ENCODE results near the gene FADD.
"Not testable (repeated sequence)": the region's sequence is repeated elsewhere in the genome, so short reads cannot be mapped to it uniquely, and the experiment has no call there.

Gene FADD

DNA sequence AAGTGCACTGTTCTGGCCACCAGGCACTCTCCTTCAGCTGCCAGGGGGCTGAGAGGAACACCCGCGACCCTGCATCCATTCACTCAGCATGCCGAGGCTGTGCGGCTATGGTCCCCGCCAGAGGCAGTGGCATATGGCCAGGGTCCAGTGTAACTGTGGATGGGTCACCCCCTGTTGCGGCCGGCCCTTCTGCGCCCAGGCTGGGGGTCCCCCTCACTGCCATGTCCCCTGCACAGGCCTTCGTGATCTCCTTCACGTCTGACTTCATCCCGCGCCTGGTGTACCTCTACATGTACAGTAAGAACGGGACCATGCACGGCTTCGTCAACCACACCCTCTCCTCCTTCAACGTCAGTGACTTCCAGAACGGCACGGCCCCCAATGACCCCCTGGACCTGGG is 20.8 kb upstream of the FADD start:
- DNase-seq (ENCODE audit: low spot score) = no peak

- no peak for DNase-seq (ENCODE audit: low spot score)
Measured at GRCh38 chr11:70183032-70183431, 20.1 kb upstream of the FADD start.

DNA sequence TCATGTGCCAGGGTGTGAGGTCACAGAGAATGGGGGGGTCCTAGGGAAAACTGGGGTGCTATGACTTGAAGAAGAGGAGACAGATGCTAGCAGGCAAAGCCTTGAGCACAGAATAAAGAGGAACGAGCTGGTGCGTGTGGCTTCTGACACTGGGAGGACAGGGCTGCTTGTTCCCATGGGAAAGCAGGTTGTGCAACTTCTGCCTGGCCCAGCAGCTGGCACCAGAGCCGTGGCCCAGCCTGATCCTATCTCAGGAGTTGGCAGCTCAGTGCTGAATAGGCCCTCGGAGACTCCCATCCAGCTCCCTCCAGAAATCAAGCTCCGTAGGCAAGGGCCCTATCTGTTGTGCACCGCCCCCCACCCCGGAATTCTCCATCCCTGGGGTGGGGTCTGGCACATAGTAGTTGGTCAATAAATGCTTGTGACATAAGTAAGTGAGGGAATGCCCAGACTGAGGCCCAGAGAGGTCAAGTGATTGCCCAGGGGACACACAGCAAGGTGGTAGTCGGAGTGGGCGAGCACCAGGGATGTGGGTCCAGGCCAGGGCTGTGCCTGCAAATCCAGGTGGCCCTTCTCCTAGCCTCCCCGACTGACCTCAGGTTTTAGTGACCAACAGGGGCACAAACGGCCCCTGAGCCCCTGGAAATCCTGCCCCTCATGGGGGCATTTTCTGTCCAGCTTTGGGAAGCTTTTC is 19.5 kb upstream of the FADD start:
- DNase-seq (ENCODE audit: low spot score) = no peak

DNA sequence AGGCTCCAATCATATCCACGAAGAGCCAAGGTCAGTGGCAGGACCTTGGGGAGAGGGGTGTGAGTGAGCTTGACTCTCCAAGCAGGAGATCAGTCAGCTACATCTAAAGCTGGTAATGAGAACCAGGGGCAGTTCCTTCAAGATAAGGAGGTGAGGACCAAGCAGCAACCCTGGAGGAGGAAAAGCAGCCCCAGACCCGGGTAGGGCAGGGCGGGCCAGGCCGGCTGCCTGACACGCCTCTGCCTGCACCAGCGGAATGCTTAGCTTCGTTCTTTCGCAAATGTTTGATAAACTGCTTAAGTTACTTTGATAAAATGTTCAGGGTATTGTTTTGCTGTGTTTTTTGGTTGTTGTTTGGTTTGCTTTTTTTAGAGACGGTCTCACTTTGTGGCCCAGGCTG is 18.7 kb upstream of the FADD start:
- DNase-seq (ENCODE audit: low spot score) = no peak

- DNase-seq (ENCODE audit: low spot score) = no peak
Measured at GRCh38 chr11:70185348-70186055, 17.6 kb upstream of the FADD start.

- no peak for DNase-seq (ENCODE audit: low spot score)
Measured at GRCh38 chr11:70186420-70186819, 16.7 kb upstream of the FADD start.

- DNase-seq (ENCODE audit: low spot score) = no peak
Measured at GRCh38 chr11:70186936-70187335, 16.2 kb upstream of the FADD start.

DNA sequence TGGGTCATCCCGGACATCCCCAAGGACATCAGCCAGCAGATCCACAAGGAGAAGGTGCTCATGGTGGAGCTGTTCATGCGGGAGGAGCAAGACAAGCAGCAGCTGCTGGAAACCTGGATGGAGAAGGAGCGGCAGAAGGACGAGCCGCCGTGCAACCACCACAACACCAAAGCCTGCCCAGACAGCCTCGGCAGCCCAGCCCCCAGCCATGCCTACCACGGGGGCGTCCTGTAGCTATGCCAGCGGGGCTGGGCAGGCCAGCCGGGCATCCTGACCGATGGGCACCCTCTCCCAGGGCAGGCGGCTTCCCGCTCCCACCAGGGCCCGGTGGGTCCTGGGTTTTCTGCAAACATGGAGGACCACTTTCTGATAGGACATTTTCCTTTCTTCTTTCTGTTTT is 15.3 kb upstream of the FADD start:
- no peak for DNase-seq (ENCODE audit: low spot score)

GRCh38 chr11:70189622-70190021 is 13.5 kb upstream of the FADD start:
- no peak for DNase-seq (ENCODE audit: low spot score)

- peak; percentile 90 for DNase-seq (ENCODE audit: low spot score)
Measured at GRCh38 chr11:70191495-70192140, 11.5 kb upstream of the FADD start.

DNA sequence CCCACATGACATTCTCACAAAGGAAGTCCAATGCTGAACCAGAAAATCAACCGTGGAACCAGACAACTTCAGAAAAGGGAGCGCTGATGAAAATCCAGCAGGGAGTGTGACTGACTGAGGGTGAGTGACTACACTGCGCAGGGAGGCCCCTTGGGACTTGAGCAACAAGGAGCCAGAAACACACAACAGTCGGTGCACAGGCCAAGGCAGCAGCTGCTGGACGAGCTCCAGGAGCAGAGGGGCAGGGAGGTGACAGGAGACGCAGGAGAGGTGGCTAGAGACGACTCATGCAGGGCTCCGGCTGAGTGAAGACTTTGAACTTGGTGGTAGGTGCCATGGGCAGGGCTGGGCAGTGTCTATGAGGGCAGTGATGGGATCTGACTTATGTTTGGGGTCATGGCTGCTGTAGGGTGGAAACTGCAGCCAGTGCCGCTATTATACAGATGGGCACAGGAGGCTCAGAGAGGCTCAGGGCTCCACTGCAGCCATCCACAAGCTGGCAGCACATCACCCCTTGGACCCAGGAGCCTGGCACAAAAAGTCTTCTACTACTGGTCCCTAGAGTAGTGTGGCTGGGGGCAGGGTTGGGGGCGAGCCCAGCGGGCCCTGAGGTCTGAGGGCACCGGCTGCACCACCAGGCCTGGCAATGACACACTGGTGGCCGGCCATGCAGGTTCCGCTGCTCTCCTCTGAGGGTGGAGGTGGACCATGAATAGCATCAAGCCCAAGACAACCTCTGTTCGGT is 10.3 kb upstream of the FADD start:
- no peak for DNase-seq (ENCODE audit: low spot score)

- DNase-seq (ENCODE audit: low spot score) = no peak
Measured at GRCh38 chr11:70193411-70194292, 9.4 kb upstream of the FADD start.

GRCh38 chr11:70194792-70195791 is 8.0 kb upstream of the FADD start:
- DNase-seq (ENCODE audit: low spot score) = no peak

DNA sequence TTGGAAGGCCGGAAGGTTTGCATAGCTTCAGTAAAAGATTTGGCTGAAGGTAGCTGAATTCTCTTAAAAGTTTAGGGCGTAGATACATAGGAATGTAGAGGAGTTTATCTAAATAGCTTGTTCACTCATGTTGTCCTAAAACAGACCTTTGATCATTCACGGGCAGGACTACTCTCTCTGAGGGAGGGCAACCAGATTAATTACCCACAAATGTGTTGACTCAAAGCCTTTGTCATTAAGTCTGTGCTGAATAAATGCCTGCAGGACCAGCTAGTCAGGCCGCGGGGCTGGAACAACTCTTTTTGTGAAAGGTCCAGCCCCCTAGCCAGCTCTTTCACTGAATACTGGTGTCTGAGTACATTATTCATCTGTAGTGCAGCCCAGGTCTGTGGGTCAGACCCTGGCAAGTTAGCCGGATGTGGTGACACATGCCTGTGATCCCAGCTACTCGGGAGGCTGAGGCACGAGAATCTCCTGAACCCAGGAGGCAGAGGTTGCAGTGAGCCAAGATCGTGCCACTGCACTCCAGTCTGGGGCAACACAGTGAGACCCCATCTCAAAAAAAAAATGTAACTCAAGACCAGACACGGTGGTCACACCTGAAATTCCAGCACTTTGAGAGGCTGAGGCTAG is 2.8 kb upstream of the FADD start:
- no peak for DNase-seq (ENCODE audit: low spot score)

GRCh38 chr11:70201047-70201446 is 2.0 kb upstream of the FADD start:
- not testable (repeated sequence) for DNase-seq (ENCODE audit: low spot score)

- DNase-seq (ENCODE audit: low spot score) = no peak
Measured at GRCh38 chr11:70201882-70202861, 924 bp upstream of the FADD start.

- DNase-seq (ENCODE audit: low spot score) = no peak
Measured at GRCh38 chr11:70203751-70204465, 812 bp downstream of the FADD start.

GRCh38 chr11:70204466-70204799 is 1.3 kb downstream of the FADD start:
- no peak for DNase-seq (ENCODE audit: low spot score)
